BE2C (cell line): ENCODE measurements around the gene NALCN.
A peak's percentile ranks its signal among the peaks of the same experiment; 100 is the strongest.

Experiments used
- DNase-seq: peaks from one replicate; pipeline ENCODE4 v3.0.0-alpha.2; 2020
- H3K27me3 ChIP-seq: fragments of 250-450 bp; sonication (Bioruptor Pico); 2 replicates; pipeline ENCODE4 v1.5.1; 2020; ENCODE audit warnings: mild to moderate bottlenecking
- H3K36me3 ChIP-seq: fragments of 250-450 bp; sonication (Bioruptor Pico); 2 replicates; pipeline ENCODE4 v1.5.1; 2020; ENCODE audit warnings: mild to moderate bottlenecking
- H3K4me1 ChIP-seq: fragments of 250-450 bp; sonication (Bioruptor Pico); 2 replicates; pipeline ENCODE4 v1.5.1; 2020
- H3K4me3 ChIP-seq: 2 replicates; pipeline ENCODE4 v1.5.1; 2011; ENCODE audit warnings: low read depth, low read length
- H3K9me3 ChIP-seq: fragments of 250-450 bp; sonication (Bioruptor Pico); 2 replicates; pipeline ENCODE4 v1.5.1; 2020
- TF ChIP-seq, protein P1 (sequence below): IDR thresholded peaks from 2 replicates; pipeline ENCODE4 v1.5.1; 2012; ENCODE audit warnings: mild to moderate bottlenecking, low read depth, low read length

NALCN gene

GRCh38 chr13:101170306-101170705 is 246.0 kb downstream of the NALCN start:
- Histone ChIP-seq H3K36me3 (no peaks in the 10 kb centered on the region), H3K27me3 (no peaks in the 10 kb centered on the region), H3K4me3 (no peak overlapping the region), H3K4me1 (no peaks in the 10 kb centered on the region), H3K9me3 (no peaks in the 10 kb centered on the region)
- no peak for DNase-seq
- TF ChIP-seq, protein P1, sequence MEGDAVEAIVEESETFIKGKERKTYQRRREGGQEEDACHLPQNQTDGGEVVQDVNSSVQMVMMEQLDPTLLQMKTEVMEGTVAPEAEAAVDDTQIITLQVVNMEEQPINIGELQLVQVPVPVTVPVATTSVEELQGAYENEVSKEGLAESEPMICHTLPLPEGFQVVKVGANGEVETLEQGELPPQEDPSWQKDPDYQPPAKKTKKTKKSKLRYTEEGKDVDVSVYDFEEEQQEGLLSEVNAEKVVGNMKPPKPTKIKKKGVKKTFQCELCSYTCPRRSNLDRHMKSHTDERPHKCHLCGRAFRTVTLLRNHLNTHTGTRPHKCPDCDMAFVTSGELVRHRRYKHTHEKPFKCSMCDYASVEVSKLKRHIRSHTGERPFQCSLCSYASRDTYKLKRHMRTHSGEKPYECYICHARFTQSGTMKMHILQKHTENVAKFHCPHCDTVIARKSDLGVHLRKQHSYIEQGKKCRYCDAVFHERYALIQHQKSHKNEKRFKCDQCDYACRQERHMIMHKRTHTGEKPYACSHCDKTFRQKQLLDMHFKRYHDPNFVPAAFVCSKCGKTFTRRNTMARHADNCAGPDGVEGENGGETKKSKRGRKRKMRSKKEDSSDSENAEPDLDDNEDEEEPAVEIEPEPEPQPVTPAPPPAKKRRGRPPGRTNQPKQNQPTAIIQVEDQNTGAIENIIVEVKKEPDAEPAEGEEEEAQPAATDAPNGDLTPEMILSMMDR, result no peak

GRCh38 chr13:101157261-101157660 is 259.0 kb downstream of the NALCN start:
- Histone ChIP-seq H3K4me1 (no peaks in the 10 kb centered on the region), H3K36me3 (no peaks in the 10 kb centered on the region), H3K9me3 (no peaks in the 10 kb centered on the region), H3K4me3 (no peak overlapping the region), H3K27me3 (peaks cover 23% of the 10 kb centered on the region)
- TF ChIP-seq, protein P1, result no peak
- no peak for DNase-seq

DNA sequence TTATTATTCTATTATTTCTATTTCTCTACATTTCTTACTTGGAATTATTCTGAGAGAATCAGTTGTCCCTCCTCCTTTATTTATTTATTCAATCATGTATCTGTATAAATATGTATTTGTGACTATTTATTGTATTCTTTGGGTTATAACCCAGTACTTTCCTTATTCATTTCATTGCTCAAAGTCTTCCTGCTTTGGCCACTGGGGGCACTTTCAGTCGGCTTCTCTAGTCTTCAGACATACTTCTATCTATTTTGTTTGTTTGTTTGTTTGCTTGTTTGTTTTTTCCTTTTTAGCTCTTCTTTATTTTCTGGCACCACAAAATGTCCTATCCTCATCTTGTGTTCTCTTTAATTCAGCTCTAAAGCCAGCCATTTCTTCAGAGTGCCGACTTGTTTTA is 260.4 kb downstream of the NALCN start:
- TF ChIP-seq, protein P1, result peak; percentile 62
- H3K36me3 ChIP-seq, result no peaks in the 10 kb centered on the region

GRCh38 chr13:101152184-101152583 is 264.1 kb downstream of the NALCN start:
- Histone ChIP-seq H3K4me1 (no peaks in the 10 kb centered on the region), H3K4me3 (no peak overlapping the region), H3K9me3 (no peaks in the 10 kb centered on the region), H3K36me3 (no peaks in the 10 kb centered on the region), H3K27me3 (peaks cover 41% of the 10 kb centered on the region)
- DNase-seq, result no peak
- TF ChIP-seq, protein P1, result no peak

More for the DNA sequence above, 260.4 kb downstream of the NALCN start:
- no peaks in the 10 kb centered on the region for H3K4me1 ChIP-seq
- DNase-seq, result no peak
- H3K4me3 ChIP-seq, result no peak overlapping the region
- H3K27me3 ChIP-seq, result peaks cover 29% of the 10 kb centered on the region
- no peaks in the 10 kb centered on the region for H3K9me3 ChIP-seq

DNA sequence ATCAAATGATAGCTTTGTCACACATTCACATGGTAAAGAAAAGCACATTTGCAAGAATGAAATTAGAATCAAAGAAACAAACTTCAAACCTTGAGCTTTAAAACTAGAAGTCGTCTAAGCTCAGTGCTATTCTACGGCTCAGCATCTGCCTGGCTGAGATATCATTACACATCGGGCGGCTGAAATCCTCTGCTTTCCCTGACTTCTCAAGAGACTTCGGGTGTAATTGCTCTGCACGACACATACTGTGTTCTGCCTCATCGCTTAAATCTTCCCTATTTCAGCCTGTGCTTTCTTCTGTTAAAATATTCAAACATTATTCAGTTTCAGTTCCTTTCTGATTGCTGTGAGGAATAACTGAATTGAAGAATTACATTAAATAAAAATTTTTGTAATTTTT is 265.3 kb downstream of the NALCN start:
- Histone ChIP-seq H3K9me3 (no peaks in the 10 kb centered on the region), H3K4me3 (no peak overlapping the region), H3K27me3 (peaks cover 35% of the 10 kb centered on the region), H3K4me1 (no peaks in the 10 kb centered on the region), H3K36me3 (no peaks in the 10 kb centered on the region)
- no peak for DNase-seq
- TF ChIP-seq, protein P1, result no peak

DNA sequence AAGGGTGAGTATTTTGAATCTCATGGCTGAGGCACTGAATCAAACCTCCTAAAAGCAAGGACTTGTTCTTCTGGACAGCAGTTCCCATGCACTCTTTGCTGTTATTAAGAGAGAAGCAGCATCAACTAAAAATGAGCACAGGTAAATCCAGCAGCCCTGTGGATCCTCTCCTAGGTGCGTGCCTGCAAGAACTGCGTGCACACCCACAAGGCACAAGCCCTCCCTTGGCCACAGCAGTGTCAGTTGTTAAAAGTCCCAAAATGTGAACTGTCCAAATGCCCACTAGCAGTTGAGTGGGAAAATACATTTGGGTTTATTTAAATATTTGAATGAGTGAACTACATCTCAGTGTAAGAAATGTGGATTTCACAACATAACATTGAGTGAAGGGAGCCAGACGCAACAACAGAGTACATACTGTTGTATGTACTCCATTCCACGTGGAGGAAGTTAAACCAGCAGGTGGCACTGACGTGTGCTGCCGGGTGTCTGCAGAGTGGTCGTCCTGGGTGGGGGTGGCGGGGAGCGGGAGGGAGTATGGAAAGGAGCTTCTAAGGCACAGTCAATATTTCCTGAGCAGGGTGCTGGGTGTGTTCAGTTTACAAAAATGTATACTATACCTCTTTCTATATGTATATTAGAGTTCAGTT is 266.4 kb downstream of the NALCN start:
- Histone ChIP-seq H3K36me3 (no peaks in the 10 kb centered on the region), H3K4me1 (no peaks in the 10 kb centered on the region), H3K9me3 (no peaks in the 10 kb centered on the region), H3K4me3 (no peak overlapping the region), H3K27me3 (peaks cover 38% of the 10 kb centered on the region)
- peak; percentile 49 for DNase-seq
- TF ChIP-seq, protein P1, result peak; percentile 58
